Measurements from ENCODE around the gene ZNF493. TPM values are rescaled to one million over a fixed set of nuclear protein-coding genes. Genes with fewer than 3 reads are reported as not detected.

Gene ZNF493
- total RNA-seq, 1 donor from 2014 or later: 9.7 TPM

GRCh38 chr19:21423057-21424041 lies 26.4 kb downstream of the ZNF493 start:
- Histone ChIP-seq H3K4me3 (ENCODE audit: low read depth, low read length) (no peak overlapping the region), H3K36me3 (ENCODE audit: control insufficient read depth, insufficient read depth, low read length) (no peaks in the 10 kb centered on the region), H3K27me3 (ENCODE audit: control insufficient read depth, insufficient read depth, low read length) (no peaks in the 10 kb centered on the region)
- DNase-seq (ENCODE audit: low read depth): no peak
- no peak for TF ChIP-seq CTCF (IDR thresholded peaks at IDR 0.05; ENCODE audit: insufficient read depth, low read length, poor library complexity, severe bottlenecking)

- H3K4me3 ChIP-seq (ENCODE audit: low read depth, low read length): no peak overlapping the region
- no peaks in the 10 kb centered on the region for H3K27me3 ChIP-seq (ENCODE audit: control insufficient read depth, insufficient read depth, low read length)
- TF ChIP-seq CTCF (IDR thresholded peaks at IDR 0.05; ENCODE audit: insufficient read depth, low read length, poor library complexity, severe bottlenecking): no peak
- no peak for DNase-seq (ENCODE audit: low read depth)
- H3K36me3 ChIP-seq (ENCODE audit: control insufficient read depth, insufficient read depth, low read length): no peaks in the 10 kb centered on the region
Measured at GRCh38 chr19:21430675-21431074, 33.7 kb downstream of the ZNF493 start.

- Histone ChIP-seq H3K4me3 (ENCODE audit: low read depth, low read length) (no peak overlapping the region), H3K27me3 (ENCODE audit: control insufficient read depth, insufficient read depth, low read length) (no peaks in the 10 kb centered on the region), H3K36me3 (ENCODE audit: control insufficient read depth, insufficient read depth, low read length) (no peaks in the 10 kb centered on the region)
- no peak for TF ChIP-seq CTCF (IDR thresholded peaks at IDR 0.05; ENCODE audit: insufficient read depth, low read length, poor library complexity, severe bottlenecking)
- DNase-seq (ENCODE audit: low read depth): no peak
Measured at GRCh38 chr19:21432590-21432989, 35.7 kb downstream of the ZNF493 start.

GRCh38 chr19:21434516-21434915 lies 37.6 kb downstream of the ZNF493 start:
- no peaks in the 10 kb centered on the region for H3K27me3 ChIP-seq (ENCODE audit: control insufficient read depth, insufficient read depth, low read length)
- H3K36me3 ChIP-seq (ENCODE audit: control insufficient read depth, insufficient read depth, low read length): no peaks in the 10 kb centered on the region
- DNase-seq (ENCODE audit: low read depth): no peak
- H3K4me3 ChIP-seq (ENCODE audit: low read depth, low read length): no peak overlapping the region
- no peak for TF ChIP-seq CTCF (IDR thresholded peaks at IDR 0.05; ENCODE audit: insufficient read depth, low read length, poor library complexity, severe bottlenecking)

GRCh38 chr19:21434967-21435544 lies 38.1 kb downstream of the ZNF493 start:
- TF ChIP-seq CTCF (IDR thresholded peaks at IDR 0.05; ENCODE audit: insufficient read depth, low read length, poor library complexity, severe bottlenecking): no peak
- H3K27me3 ChIP-seq (ENCODE audit: control insufficient read depth, insufficient read depth, low read length): no peaks in the 10 kb centered on the region
- no peaks in the 10 kb centered on the region for H3K36me3 ChIP-seq (ENCODE audit: control insufficient read depth, insufficient read depth, low read length)
- H3K4me3 ChIP-seq (ENCODE audit: low read depth, low read length): no peak overlapping the region
- DNase-seq (ENCODE audit: low read depth): no peak

All from kidney epithelial cell (primary cell).